ENCODE data around the gene RENBP. TPM values are rescaled to one million over a fixed set of nuclear protein-coding genes. Genes with fewer than 3 reads are reported as not detected.
A peak's percentile ranks its signal among the peaks of the same experiment; 100 is the strongest.

The RENBP gene
- total RNA-seq, 1 experiment from 2014 or later: 17.9 TPM

DNA sequence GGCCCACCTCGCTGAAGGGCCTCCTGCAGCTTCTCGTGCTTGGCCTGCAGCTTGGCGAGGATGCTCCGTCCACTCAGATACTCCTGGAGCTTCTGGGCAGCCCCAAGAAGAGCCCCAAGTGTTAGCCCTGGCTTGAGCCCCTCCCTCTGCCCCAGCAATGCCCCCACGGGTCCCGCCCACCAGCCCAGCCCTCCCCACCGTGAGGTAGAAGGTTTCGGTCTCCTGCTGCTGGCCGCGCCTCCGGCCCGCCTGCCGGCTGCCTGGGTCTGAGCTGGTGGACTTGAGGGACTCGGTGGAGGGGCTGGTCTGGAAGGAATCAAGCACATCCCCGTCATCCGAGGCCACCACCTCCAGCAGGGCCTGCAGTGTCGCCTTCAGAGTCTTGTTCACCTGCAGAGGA is 31.2 kb downstream of the RENBP start:
- Histone ChIP-seq H3K36me3 (replicated peaks; ENCODE audit: control insufficient read depth, insufficient read depth, low read length) (no peaks in the 10 kb centered on the region; the same call in 1 of the 2 replicates), H3K27me3 (ENCODE audit: control insufficient read depth, insufficient read depth, low read length) (no peaks in the 10 kb centered on the region), H3K4me3 (ENCODE audit: insufficient read depth, low read depth, low read length) (no peak overlapping the region)
- DNase-seq: no peak

DNA sequence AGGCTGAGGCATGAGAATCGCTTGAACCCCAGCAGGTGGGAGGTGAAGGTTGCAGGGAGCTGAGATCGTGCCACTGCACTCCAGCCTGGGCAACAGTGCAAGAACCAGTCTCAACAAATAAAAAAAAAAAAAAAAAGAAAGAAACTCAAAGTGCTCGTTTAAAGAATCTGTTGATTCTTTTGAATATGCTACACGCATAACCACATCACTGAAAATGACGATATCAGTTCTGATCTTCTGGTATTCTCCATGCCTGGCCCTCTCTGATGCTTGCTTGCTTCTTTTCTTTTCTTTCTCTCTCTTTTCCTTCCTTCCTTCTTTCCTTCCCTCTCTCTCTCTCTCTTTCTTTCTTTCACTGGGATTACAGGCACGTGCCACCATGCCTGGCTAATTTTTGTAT is 32.6 kb downstream of the RENBP start:
- DNase-seq: no peak
- H3K27me3 ChIP-seq (ENCODE audit: control insufficient read depth, insufficient read depth, low read length): no peaks in the 10 kb centered on the region
- no peak overlapping the region for H3K4me3 ChIP-seq (ENCODE audit: insufficient read depth, low read depth, low read length)
- H3K36me3 ChIP-seq (replicated peaks; ENCODE audit: control insufficient read depth, insufficient read depth, low read length): no peaks in the 10 kb centered on the region; the same call in 1 of the 2 replicates

DNA sequence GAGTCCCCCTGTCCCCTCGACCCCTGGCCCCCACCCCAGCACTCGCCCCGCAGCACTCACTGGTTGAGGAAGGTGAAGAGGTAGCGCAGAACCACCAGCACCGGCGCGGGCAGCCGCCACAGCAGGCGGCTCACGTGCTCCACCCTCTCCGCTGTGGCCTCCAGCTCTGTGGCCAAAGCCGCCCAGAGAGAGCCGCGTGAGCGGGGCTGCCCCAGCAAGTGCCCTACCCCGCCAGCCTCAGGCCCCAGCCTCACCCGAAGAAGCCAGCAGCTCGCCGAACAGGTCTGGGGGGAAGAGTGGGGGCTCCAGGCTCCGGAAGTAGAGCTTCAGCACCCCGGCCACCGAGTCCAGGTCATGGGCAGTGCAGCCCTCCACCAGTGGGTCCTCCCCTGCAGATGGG is 34.0 kb downstream of the RENBP start:
- H3K36me3 ChIP-seq (replicated peaks; ENCODE audit: control insufficient read depth, insufficient read depth, low read length): no peaks in the 10 kb centered on the region; the same call in 1 of the 2 replicates
- no peaks in the 10 kb centered on the region for H3K27me3 ChIP-seq (ENCODE audit: control insufficient read depth, insufficient read depth, low read length)
- no peak for DNase-seq
- H3K4me3 ChIP-seq (ENCODE audit: insufficient read depth, low read depth, low read length): no peak overlapping the region

DNA sequence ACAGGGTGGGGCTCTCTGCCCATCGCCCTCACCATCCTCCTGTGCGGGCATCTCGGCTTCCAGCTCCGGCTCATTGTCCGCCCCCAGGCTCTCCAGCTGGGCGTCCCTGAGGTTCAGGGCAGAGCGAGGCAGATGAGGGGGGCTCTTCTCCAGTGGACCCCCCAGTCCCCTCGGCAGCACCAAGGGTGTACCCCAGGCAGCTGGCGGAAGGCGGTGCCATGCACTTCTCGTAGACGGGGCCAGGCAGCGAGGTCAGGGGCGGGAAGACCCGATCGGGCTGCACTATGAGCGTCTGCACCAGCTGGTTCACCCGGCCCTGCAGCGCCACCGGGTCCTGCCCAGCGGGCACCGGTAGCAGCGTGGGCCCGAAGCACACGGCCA is 34.5 kb downstream of the RENBP start:
- Histone ChIP-seq H3K36me3 (replicated peaks; ENCODE audit: control insufficient read depth, insufficient read depth, low read length) (no peaks in the 10 kb centered on the region; the same call in 1 of the 2 replicates), H3K27me3 (ENCODE audit: control insufficient read depth, insufficient read depth, low read length) (no peaks in the 10 kb centered on the region), H3K4me3 (ENCODE audit: insufficient read depth, low read depth, low read length) (no peak overlapping the region)
- no peak for DNase-seq

DNA sequence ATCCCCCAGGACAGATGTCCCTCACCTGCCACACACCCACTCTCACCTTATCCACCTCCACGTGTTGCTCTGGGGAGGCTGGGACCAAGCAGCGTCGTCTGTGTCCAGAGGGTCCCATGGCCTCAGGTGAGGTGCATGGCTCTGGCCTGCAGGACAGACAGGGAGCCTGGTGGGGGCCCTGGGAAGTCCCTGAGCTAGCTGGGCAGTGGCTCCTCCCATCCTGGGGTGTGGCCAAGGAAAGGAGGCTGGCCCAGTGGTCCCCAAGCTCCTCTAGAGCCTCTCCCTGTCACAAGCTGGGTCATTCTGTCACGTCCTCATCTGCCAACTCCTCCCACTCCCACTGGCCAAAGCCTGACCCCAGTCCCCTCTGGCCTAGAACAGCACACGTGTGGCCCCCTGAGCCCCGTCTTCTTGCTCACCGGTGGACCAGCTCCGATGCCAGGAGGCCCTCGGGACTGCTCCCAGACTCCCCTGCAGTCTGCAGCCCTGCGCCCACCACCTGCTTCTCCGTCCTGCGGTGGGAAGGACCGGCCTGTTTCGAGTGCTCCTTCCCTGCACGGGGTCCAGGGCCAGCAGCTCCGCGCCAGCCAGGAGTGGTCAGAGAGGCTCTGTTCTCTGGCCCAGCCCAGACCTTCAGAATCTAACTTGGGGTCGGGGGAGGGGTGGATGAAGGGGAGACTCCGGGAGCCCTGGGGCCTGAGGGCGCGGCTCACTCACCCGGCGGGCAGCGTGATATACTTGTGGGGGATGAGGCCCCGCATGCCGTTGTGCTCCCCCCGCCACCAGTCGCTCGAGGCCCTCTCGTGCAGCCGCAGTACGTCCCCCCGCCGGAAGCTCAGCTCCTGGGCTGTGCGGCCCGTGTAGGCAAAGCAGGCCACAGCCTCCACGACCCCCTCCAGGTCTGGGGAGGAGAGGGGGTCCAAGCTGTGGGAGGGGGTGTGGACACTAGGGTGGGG is 35.1 kb downstream of the RENBP start:
- DNase-seq: peak; percentile 86
- Histone ChIP-seq H3K27me3 (ENCODE audit: control insufficient read depth, insufficient read depth, low read length) (no peaks in the 10 kb centered on the region), H3K4me3 (ENCODE audit: insufficient read depth, low read depth, low read length) (no peak overlapping the region), H3K36me3 (replicated peaks; ENCODE audit: control insufficient read depth, insufficient read depth, low read length) (no peaks in the 10 kb centered on the region; the same call in 1 of the 2 replicates)

DNA sequence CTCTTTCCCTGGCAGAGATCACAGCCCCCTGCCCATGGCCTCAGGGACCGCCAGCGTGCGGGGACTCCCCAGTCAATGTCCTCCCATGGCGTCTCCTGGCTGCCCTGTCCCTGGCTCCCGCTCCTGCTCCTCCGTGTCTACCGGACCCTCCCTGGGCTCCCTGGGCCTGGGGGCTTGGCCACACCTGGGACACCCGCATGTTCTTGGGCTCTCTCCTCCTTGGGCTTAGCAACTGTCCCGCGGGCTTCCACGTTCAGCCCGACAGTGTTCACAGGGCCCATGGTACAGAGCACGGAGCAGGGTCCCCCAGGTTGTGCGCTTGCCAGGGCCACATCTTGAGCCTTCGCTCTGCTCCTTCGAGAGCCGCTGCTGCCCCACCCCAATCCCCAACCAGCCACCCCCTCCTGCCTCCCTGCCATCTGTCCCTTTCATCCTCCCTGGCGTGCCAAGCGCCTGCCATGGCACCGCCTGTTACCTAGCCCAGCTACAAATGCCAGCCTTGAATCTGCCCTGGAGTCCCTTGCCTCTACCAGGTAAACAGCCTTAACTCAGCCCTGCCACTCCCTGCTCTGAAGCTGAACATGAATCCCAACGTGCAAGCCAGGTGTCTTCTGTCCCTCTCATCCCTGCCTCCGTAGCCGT is 36.1 kb downstream of the RENBP start:
- no peak overlapping the region for H3K4me3 ChIP-seq (ENCODE audit: insufficient read depth, low read depth, low read length)
- no peaks in the 10 kb centered on the region for H3K27me3 ChIP-seq (ENCODE audit: control insufficient read depth, insufficient read depth, low read length)
- H3K36me3 ChIP-seq (replicated peaks; ENCODE audit: control insufficient read depth, insufficient read depth, low read length): no peaks in the 10 kb centered on the region; the same call in 1 of the 2 replicates
- DNase-seq: no peak

DNA sequence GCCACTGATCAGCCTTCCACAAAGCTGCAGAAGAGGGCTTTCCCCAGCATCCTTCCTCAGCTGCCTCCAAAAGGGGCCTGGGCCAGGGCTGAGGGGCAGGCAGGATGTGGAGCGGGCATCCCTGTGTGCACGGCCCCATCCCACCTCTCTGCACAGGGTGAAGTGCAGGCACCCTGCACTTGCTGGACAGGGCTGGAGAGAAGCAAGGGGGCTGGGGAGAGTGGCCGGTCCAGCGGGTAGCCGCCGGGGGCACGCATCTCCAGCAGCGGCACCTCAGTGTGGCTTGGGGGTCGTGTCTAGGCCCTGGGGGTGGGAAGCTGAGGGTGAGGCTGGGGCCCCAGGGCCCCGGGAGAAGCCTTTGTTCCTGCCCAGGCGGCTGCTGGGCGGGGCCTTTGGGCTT is 37.0 kb downstream of the RENBP start:
- no peak overlapping the region for H3K4me3 ChIP-seq (ENCODE audit: insufficient read depth, low read depth, low read length)
- no peaks in the 10 kb centered on the region; the same call in 1 of the 2 replicates for H3K36me3 ChIP-seq (replicated peaks; ENCODE audit: control insufficient read depth, insufficient read depth, low read length)
- H3K27me3 ChIP-seq (ENCODE audit: control insufficient read depth, insufficient read depth, low read length): no peaks in the 10 kb centered on the region
- no peak for DNase-seq

DNA sequence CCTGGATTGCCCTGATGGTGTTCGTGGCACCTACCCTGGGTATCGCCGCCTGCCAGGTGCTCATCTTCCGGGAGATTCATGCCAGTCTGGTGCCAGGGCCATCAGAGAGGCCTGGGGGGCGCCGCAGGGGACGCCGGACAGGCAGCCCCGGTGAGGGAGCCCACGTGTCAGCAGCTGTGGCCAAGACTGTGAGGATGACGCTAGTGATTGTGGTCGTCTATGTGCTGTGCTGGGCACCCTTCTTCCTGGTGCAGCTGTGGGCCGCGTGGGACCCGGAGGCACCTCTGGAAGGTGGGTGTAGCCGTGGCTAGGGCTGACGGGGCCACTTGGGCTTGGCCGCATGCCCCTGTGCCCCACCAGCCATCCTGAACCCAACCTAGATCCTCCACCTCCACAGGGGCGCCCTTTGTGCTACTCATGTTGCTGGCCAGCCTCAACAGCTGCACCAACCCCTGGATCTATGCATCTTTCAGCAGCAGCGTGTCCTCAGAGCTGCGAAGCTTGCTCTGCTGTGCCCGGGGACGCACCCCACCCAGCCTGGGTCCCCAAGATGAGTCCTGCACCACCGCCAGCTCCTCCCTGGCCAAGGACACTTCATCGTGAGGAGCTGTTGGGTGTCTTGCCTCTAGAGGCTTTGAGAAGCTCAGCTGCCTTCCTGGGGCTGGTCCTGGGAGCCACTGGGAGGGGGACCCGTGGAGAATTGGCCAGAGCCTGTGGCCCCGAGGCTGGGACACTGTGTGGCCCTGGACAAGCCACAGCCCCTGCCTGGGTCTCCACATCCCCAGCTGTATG is 38.1 kb downstream of the RENBP start:
- Histone ChIP-seq H3K4me3 (ENCODE audit: insufficient read depth, low read depth, low read length) (no peak overlapping the region), H3K36me3 (replicated peaks; ENCODE audit: control insufficient read depth, insufficient read depth, low read length) (no peaks in the 10 kb centered on the region; the same call in 1 of the 2 replicates), H3K27me3 (ENCODE audit: control insufficient read depth, insufficient read depth, low read length) (no peaks in the 10 kb centered on the region)
- no peak for DNase-seq

DNA sequence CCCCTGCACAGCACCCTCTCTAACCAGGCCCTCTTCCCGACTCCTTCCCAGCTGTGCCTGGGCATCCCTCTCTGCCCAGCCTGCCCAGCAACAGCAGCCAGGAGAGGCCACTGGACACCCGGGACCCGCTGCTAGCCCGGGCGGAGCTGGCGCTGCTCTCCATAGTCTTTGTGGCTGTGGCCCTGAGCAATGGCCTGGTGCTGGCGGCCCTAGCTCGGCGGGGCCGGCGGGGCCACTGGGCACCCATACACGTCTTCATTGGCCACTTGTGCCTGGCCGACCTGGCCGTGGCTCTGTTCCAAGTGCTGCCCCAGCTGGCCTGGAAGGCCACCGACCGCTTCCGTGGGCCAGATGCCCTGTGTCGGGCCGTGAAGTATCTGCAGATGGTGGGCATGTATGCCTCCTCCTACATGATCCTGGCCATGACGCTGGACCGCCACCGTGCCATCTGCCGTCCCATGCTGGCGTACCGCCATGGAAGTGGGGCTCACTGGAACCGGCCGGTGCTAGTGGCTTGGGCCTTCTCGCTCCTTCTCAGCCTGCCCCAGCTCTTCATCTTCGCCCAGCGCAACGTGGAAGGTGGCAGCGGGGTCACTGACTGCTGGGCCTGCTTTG is 38.9 kb downstream of the RENBP start:
- Histone ChIP-seq H3K27me3 (ENCODE audit: control insufficient read depth, insufficient read depth, low read length) (no peaks in the 10 kb centered on the region), H3K36me3 (replicated peaks; ENCODE audit: control insufficient read depth, insufficient read depth, low read length) (no peaks in the 10 kb centered on the region; the same call in 1 of the 2 replicates), H3K4me3 (ENCODE audit: insufficient read depth, low read depth, low read length) (no peak overlapping the region)
- DNase-seq: no peak

DNA sequence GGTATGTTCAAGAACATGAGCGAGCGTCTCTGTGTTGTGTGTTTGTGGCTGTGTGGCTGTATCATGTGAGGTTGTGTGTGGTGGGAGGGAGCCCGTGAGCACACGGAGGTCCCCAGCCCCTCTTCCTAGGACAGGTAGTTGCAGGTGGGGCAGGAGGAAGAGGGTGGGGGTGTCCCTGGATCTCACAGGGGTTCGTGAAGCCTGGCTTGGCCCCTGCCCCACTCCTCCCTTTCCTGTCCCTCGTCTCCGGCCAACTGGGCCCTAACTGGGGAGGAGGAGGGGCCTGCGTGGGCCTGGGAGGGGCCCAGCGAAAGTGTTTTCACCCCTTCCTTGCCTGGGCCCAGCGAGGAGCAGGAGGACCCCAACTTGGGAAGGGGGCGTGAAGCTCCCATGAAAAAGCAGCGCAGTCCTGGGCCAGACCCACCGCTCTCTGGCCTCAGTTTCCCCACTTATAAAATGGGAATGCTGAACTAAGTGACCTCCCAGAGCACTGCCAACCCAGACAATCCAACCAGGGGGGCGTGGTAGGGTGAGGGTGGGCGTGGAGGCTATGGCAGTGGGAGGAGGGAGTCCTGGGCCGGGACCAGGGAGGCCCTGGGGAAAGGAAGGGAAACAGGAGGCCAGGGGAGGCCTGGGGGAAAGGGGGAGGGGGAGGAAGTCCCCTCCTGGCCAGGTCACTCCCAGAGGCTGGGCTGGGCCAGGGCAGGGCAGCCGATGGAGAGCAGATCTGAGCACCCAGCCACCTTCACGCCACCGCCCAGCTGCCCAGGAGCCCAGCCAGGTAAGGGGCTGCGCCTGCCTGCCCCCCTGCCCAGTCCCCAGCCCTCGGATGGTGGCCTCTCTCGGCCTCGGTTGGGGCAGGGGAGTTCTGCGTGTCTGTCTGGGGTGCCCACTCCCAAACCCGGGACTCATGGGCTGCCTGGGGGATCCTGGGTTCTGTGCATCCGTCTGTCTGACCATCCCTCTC is 40.2 kb downstream of the RENBP start, which contains the start of gene AVPR2:
AVPR2 (plus strand) TSS at position 683 of the 967 bp plus-strand sequence. CDS start 473 bp downstream, outside the sequence.
- no peaks in the 10 kb centered on the region for H3K27me3 ChIP-seq (ENCODE audit: control insufficient read depth, insufficient read depth, low read length)
- no peaks in the 10 kb centered on the region; the same call in 1 of the 2 replicates for H3K36me3 ChIP-seq (replicated peaks; ENCODE audit: control insufficient read depth, insufficient read depth, low read length)
- H3K4me3 ChIP-seq (ENCODE audit: insufficient read depth, low read depth, low read length): no peak within 1 kb of the TSS
- peak; percentile 66 for DNase-seq

DNA sequence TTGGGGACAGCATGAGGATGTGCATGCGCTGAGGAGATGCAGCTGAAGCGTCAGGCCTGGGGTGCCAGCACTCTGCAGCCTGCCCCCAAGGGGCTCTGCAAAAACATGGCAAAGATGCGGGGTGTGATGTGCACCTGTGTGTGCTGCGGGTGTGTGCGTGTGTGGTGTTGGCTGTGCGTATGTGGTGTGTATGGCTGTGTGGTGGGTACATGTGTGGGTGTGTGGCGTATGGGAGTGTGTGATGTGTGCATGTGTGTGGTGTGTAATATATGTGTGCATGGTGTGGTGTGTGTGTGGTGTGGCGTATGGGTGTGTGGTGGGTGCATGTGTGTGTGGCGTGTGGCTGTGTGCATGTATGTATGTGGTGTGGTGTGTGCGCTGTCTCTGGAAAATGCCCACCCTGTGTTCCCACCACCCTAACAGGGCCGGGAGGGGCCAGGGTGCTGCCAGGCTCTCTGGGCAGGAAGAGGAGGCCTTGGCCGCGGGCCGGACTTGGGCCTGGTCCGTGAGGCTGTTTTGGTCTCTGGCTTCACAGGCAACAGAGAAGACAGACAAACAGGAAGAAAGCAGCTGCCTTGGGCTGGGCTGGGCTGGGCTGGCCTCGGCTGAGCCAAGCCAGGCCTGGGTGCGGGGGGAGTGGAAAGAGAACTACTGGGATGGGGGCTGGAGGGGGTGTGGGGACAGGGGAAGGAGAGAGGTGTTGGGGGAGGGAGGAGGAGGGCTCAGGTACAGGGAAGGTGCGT is 41.0 kb downstream of the RENBP start:
- no peaks in the 10 kb centered on the region for H3K27me3 ChIP-seq (ENCODE audit: control insufficient read depth, insufficient read depth, low read length)
- peak; percentile 58 for DNase-seq
- H3K36me3 ChIP-seq (replicated peaks; ENCODE audit: control insufficient read depth, insufficient read depth, low read length): no peaks in the 10 kb centered on the region
- H3K4me3 ChIP-seq (ENCODE audit: insufficient read depth, low read depth, low read length): no peak overlapping the region

DNA sequence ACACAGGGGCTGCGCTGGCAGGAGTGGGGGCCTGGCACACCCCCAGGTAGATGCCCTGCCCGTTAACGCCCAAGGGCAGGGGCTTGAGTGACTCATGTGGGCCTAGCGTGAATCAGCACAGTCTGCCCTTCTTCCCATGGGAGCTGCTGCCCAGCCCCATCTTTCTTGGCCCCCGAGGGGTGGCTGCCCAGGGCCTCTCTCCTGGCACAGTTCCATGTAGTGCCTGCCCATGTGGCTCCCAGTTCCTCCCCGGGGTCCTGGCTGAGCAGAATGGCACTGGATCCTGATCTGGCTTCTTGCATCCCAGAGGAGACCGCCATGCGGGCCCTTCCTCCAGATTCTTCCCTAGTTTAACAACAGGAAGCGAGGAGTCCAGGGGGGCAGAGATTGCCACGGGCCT is 42.1 kb downstream of the RENBP start:
- peak; percentile 40 for DNase-seq
- H3K4me3 ChIP-seq (ENCODE audit: insufficient read depth, low read depth, low read length): no peak overlapping the region
- H3K36me3 ChIP-seq (replicated peaks; ENCODE audit: control insufficient read depth, insufficient read depth, low read length): no peaks in the 10 kb centered on the region
- H3K27me3 ChIP-seq (ENCODE audit: control insufficient read depth, insufficient read depth, low read length): no peaks in the 10 kb centered on the region

DNA sequence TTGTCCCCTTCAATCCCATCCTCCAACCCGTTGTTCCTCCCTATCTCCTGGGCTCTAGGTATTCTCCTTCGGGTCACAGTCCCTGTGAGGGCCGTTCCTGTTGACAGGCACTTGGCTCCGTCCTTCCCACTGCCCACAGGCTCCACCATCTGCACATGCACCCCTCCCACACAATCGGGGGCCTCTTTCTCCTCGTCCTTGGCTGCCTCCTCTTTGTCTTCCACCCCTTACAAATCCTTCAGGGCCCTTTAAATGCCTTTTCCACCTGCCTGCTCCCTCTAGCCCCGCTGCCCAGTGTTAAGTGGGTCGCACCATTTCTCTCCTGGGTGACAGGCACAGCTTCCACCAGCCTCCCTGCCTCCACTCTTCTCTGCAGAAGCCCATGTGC is 42.7 kb downstream of the RENBP start:
- Histone ChIP-seq H3K27me3 (ENCODE audit: control insufficient read depth, insufficient read depth, low read length) (no peaks in the 10 kb centered on the region), H3K4me3 (ENCODE audit: insufficient read depth, low read depth, low read length) (no peak overlapping the region), H3K36me3 (replicated peaks; ENCODE audit: control insufficient read depth, insufficient read depth, low read length) (no peaks in the 10 kb centered on the region)
- DNase-seq: no peak

Data from H7 (cell line).